Measurements from ENCODE around the gene ORMDL1. TPM values are rescaled to one million over a fixed set of nuclear protein-coding genes. Genes with fewer than 3 reads are reported as not detected.

The ORMDL1 gene
- total RNA-seq, 4 donors from 2014 or later = 62.1 to 88.6 (median 66.2) TPM

DNA sequence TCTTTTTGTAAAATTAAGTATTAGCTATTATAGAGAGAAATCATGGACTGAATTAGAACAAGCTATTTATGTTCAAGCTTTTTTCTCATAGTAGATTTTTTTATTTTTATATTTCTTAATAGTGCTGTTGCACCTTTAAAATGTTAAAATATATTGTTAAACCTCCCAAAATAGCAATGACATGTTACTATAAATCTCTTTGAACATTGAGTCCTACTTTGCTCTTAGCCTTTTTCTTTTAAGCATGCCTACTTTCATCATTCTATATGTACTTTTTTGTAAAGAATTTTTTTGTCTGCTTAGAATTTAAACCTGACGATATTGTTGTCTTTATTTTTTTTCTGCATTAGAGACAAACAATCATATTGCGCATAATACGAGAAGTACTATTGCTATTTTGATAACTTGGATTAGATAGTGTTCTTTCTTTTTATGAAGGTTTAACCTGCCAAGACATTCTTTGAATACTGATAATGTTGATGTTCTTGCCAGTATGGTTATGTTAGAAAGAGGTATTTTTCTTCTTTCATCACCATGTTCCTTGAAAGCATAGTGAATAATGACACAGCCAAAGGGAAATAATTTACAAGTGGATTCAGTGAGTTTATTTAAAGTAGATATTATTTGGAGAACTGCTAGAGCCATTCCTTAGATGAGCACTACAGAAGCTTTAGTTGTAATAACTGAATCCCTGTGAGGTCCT, 40.7 kb upstream of the ORMDL1 start:
- Histone ChIP-seq H3K9me3 (no peaks in the 10 kb centered on the region), H3K36me3 (peaks cover 0 to 24% (median 5%) of the 10 kb centered on the region in 3 donors), H3K27me3 (no peaks in the 10 kb centered on the region), H3K4me3 (no peak overlapping the region), H3K27ac (no peak overlapping the region), H3K4me1 (no peaks in the 10 kb centered on the region)
- DNase-seq (ENCODE audit: low spot score in 2 of 2) = no peak
- 83 to 85% methylated on average over 3 of the region's 3 CpGs for WGBS, 2 donors
- TF ChIP-seq EP300 (IDR thresholded peaks at IDR 0.05) (no peak), POLR2A (IDR thresholded peaks at IDR 0.05) (no peak)
- TF ChIP-seq, protein P1, sequence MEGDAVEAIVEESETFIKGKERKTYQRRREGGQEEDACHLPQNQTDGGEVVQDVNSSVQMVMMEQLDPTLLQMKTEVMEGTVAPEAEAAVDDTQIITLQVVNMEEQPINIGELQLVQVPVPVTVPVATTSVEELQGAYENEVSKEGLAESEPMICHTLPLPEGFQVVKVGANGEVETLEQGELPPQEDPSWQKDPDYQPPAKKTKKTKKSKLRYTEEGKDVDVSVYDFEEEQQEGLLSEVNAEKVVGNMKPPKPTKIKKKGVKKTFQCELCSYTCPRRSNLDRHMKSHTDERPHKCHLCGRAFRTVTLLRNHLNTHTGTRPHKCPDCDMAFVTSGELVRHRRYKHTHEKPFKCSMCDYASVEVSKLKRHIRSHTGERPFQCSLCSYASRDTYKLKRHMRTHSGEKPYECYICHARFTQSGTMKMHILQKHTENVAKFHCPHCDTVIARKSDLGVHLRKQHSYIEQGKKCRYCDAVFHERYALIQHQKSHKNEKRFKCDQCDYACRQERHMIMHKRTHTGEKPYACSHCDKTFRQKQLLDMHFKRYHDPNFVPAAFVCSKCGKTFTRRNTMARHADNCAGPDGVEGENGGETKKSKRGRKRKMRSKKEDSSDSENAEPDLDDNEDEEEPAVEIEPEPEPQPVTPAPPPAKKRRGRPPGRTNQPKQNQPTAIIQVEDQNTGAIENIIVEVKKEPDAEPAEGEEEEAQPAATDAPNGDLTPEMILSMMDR (IDR thresholded peaks at IDR 0.05) = no peak

DNA sequence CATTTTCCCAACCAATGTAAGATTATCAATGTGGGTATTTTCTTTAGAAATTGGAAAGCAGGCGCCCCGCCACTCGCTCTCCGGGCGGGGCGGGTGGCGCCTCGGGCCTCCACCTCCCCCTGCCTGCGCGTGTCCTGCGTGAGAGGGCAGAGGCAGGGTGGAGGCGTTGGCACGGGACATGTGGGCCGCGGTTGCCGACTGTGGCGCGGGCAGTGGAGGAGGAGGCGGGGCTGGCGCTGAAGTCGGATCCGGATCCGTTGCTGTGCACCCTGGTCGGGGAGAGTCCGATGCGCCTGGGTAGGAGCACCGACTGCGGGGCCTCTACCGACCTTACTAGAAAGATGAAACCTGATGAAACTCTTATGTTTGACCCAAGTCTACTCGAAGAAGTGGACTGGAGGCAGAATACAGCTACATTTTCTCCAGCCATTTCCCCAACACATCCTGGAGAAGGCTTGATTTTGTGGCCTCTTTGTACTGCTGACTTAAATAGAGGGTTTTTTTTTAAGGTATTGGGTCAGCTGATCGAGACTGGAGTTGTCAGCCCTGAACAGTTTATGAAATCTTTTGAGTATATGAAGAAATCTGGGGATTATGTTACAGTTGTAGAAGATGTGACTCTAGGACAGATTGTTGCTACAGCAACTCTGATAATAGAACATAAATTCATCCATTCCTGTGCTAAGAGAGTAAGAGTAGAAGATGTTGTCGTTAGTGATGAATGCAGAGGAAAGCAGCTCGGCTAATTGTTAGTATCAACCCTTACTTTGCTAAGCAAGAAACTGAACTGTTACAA, 38.0 kb upstream of the ORMDL1 start:
- Histone ChIP-seq H3K9me3 (no peaks in the 10 kb centered on the region), H3K36me3 (peaks cover 0 to 47% (median 5%) of the 10 kb centered on the region in 3 donors), H3K4me1 (no peaks in the 10 kb centered on the region), H3K27ac (no peak overlapping the region), H3K4me3 (no peak overlapping the region), H3K27me3 (no peaks in the 10 kb centered on the region)
- 93 to 94% methylated on average over 33 of the region's 33 CpGs for WGBS, 2 donors
- TF ChIP-seq POLR2A (IDR thresholded peaks at IDR 0.05) (no peak), EP300 (IDR thresholded peaks at IDR 0.05) (no peak)
- TF ChIP-seq, protein P1 (IDR thresholded peaks at IDR 0.05) = no peak
- DNase-seq (ENCODE audit: low spot score in 2 of 2) = no peak

DNA sequence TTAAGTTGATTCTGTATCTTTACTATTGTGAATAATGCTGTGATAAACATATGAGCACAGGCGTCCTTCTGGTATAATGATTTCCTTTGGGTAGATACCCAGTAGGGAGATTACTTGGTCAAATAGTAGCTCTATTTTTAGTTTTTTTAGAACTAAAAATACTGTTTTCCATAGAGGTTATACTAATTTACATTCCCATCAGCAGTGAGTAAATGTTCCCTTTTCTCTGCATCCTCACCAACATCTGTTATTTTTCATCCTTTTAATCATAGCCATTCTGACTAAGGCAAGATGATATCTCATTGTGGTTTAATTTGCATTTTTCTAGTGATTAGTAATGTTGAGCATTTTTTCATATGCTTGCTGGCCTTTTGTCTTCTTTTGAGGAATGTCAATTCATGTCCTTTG, 35.2 kb upstream of the ORMDL1 start:
- no peak overlapping the region for H3K27ac ChIP-seq
- peaks cover 0 to 57% (median 5%) of the 10 kb centered on the region in 3 donors for H3K36me3 ChIP-seq
- H3K4me1 ChIP-seq = no peaks in the 10 kb centered on the region
- H3K4me3 ChIP-seq = no peak overlapping the region
- no peak for DNase-seq (ENCODE audit: low spot score in 2 of 2)
- TF ChIP-seq, protein P1 (IDR thresholded peaks at IDR 0.05) = no peak
- TF ChIP-seq POLR2A (IDR thresholded peaks at IDR 0.05) (no peak), EP300 (IDR thresholded peaks at IDR 0.05) (no peak)
- H3K9me3 ChIP-seq = no peaks in the 10 kb centered on the region
- H3K27me3 ChIP-seq = no peaks in the 10 kb centered on the region
- WGBS, 2 donors = 95 to 98% methylated on average over 1 of the region's 1 CpG

DNA sequence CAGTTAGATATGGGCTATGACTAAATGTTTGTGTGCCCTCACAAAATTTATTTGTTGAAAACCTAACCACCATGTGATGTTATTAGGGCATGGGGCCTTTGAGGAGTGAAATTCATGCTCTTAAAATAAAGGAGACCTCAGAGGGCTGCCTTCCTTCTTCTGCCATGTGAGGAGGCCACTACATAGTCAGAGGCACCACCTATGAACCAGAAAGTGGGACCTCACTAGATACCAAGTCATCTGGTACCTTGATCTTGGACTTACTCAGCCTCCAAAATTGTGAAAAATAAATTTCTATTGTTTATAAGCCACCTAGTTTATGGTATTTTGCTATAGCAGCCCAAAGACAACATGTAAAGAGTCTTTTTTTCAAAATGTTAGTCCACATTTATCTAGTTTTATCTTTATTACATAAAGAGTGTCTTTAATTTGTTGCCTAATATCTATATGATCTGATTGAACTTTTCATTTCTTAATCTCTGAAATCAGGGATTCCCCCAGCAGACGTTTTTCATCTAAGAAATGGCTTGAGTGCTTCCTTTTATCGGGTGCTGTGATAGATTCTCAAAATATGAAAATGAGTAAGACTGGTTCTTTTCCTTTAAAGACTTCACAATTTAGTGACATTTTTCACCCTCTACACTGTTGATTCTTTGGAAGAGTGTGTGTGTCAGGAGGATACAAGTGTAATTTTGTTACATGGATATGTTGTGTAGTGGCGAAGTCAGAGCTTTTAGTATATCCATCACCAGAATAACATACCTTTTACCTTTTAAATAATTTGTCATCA, 34.3 kb upstream of the ORMDL1 start:
- no peak for DNase-seq (ENCODE audit: low spot score in 2 of 2)
- 92 to 94% methylated on average over 3 of the region's 3 CpGs for WGBS, 2 donors

More for the DNA sequence above, 34.3 kb upstream of the ORMDL1 start:
- no peak overlapping the region for H3K27ac ChIP-seq
- H3K27me3 ChIP-seq = no peaks in the 10 kb centered on the region
- peaks cover 0 to 63% (median 5%) of the 10 kb centered on the region in 3 donors for H3K36me3 ChIP-seq
- TF ChIP-seq POLR2A (IDR thresholded peaks at IDR 0.05) = no peak
- TF ChIP-seq, protein P1 (IDR thresholded peaks at IDR 0.05) = no peak
- no peak for TF ChIP-seq EP300 (IDR thresholded peaks at IDR 0.05)
- H3K9me3 ChIP-seq = no peaks in the 10 kb centered on the region
- H3K4me1 ChIP-seq = no peaks in the 10 kb centered on the region
- H3K4me3 ChIP-seq = no peak overlapping the region

Measured in tibial nerve (tissue), 4 donors.